ENCODE data around the gene PAPLN. TPM values are rescaled to one million over a fixed set of nuclear protein-coding genes. Genes with fewer than 3 reads are reported as not detected.

PAPLN gene
- total and polyA plus RNA-seq, 4 donors, result 0.68 to 2.8 (median 1.3) TPM

DNA sequence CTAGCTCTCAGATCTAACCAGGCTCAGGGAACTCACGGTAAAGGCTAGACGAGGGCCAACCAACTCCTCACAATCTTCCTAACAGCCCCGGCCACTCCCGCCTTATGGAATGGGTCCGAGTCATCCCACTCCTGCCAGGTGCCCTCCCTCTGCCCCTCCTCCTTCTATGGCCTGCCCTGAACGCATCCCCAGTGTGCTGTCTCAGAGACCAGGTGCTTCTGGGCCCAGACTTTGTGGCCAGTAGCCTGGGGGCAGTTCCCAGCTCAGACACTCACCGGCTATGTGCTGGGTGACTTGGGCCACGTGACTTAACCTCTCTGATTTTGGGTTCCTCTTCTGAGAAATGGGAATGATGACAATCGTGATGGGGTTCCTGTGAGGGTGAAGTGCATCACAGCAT is 22.5 kb downstream of the PAPLN start:
- Histone ChIP-seq H3K36me3 (ENCODE audit: control insufficient read depth in 4 of 4, insufficient read depth in 3 of 4, low read depth in 1 of 4, low read length in 3 of 4) (no peaks in the 10 kb centered on the region), H3K4me3 (ENCODE audit: low read depth in 1 of 3, low read length in 3 of 3) (no peak overlapping the region), H3K9ac (ENCODE audit: low read depth in 1 of 2, low read length in 2 of 2) (no peak overlapping the region), H3K27me3 (ENCODE audit: control insufficient read depth in 4 of 4, insufficient read depth in 4 of 4, low read length in 3 of 4) (no peaks in the 10 kb centered on the region), H3K9me3 (ENCODE audit: control insufficient read depth in 4 of 4, low read length in 3 of 4) (no peaks in the 10 kb centered on the region), H3K27ac (ENCODE audit: low read depth in 1 of 2, low read length in 2 of 2) (no peak overlapping the region), H3K4me1 (ENCODE audit: control insufficient read depth in 4 of 4, insufficient read depth in 4 of 4, low read length in 3 of 4) (no peaks in the 10 kb centered on the region)
- 91% methylated on average over 9 of the region's 9 CpGs for WGBS
- TF ChIP-seq YY1 (IDR thresholded peaks at IDR 0.05) (no peak), RXRA (IDR thresholded peaks at IDR 0.05) (no peak), HNF4G (IDR thresholded peaks at IDR 0.05) (no peak), FOXA1 (IDR thresholded peaks at IDR 0.05) (no peak), HNF4A (conservative IDR thresholded peaks at IDR 0.05) (no peak), FOXA2 (IDR thresholded peaks at IDR 0.05) (no peak), JUND (IDR thresholded peaks at IDR 0.05) (no peak), TAF1 (conservative IDR thresholded peaks at IDR 0.05) (no peak), EGR1 (IDR thresholded peaks at IDR 0.05; ENCODE audit: low read depth in 2 of 2) (no peak), GABPA (IDR thresholded peaks at IDR 0.05 in 1 of 2, conservative IDR thresholded peaks at IDR 0.05 in 1 of 2) (no peak), RAD21 (IDR thresholded peaks at IDR 0.05) (no peak), SP1 (IDR thresholded peaks at IDR 0.05) (no peak), NR2F2 (IDR thresholded peaks at IDR 0.05) (no peak)
- TF ChIP-seq, protein P1, sequence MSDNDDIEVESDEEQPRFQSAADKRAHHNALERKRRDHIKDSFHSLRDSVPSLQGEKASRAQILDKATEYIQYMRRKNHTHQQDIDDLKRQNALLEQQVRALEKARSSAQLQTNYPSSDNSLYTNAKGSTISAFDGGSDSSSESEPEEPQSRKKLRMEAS (IDR thresholded peaks at IDR 0.05), result no peak
- TF ChIP-seq, protein P2, sequence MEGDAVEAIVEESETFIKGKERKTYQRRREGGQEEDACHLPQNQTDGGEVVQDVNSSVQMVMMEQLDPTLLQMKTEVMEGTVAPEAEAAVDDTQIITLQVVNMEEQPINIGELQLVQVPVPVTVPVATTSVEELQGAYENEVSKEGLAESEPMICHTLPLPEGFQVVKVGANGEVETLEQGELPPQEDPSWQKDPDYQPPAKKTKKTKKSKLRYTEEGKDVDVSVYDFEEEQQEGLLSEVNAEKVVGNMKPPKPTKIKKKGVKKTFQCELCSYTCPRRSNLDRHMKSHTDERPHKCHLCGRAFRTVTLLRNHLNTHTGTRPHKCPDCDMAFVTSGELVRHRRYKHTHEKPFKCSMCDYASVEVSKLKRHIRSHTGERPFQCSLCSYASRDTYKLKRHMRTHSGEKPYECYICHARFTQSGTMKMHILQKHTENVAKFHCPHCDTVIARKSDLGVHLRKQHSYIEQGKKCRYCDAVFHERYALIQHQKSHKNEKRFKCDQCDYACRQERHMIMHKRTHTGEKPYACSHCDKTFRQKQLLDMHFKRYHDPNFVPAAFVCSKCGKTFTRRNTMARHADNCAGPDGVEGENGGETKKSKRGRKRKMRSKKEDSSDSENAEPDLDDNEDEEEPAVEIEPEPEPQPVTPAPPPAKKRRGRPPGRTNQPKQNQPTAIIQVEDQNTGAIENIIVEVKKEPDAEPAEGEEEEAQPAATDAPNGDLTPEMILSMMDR (IDR thresholded peaks at IDR 0.05; ENCODE audit: low read depth, low read length, missing input control), result no peak
- TF ChIP-seq, protein P3, sequence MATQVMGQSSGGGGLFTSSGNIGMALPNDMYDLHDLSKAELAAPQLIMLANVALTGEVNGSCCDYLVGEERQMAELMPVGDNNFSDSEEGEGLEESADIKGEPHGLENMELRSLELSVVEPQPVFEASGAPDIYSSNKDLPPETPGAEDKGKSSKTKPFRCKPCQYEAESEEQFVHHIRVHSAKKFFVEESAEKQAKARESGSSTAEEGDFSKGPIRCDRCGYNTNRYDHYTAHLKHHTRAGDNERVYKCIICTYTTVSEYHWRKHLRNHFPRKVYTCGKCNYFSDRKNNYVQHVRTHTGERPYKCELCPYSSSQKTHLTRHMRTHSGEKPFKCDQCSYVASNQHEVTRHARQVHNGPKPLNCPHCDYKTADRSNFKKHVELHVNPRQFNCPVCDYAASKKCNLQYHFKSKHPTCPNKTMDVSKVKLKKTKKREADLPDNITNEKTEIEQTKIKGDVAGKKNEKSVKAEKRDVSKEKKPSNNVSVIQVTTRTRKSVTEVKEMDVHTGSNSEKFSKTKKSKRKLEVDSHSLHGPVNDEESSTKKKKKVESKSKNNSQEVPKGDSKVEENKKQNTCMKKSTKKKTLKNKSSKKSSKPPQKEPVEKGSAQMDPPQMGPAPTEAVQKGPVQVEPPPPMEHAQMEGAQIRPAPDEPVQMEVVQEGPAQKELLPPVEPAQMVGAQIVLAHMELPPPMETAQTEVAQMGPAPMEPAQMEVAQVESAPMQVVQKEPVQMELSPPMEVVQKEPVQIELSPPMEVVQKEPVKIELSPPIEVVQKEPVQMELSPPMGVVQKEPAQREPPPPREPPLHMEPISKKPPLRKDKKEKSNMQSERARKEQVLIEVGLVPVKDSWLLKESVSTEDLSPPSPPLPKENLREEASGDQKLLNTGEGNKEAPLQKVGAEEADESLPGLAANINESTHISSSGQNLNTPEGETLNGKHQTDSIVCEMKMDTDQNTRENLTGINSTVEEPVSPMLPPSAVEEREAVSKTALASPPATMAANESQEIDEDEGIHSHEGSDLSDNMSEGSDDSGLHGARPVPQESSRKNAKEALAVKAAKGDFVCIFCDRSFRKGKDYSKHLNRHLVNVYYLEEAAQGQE (IDR thresholded peaks at IDR 0.05), result no peak
- TF ChIP-seq, protein P4, sequence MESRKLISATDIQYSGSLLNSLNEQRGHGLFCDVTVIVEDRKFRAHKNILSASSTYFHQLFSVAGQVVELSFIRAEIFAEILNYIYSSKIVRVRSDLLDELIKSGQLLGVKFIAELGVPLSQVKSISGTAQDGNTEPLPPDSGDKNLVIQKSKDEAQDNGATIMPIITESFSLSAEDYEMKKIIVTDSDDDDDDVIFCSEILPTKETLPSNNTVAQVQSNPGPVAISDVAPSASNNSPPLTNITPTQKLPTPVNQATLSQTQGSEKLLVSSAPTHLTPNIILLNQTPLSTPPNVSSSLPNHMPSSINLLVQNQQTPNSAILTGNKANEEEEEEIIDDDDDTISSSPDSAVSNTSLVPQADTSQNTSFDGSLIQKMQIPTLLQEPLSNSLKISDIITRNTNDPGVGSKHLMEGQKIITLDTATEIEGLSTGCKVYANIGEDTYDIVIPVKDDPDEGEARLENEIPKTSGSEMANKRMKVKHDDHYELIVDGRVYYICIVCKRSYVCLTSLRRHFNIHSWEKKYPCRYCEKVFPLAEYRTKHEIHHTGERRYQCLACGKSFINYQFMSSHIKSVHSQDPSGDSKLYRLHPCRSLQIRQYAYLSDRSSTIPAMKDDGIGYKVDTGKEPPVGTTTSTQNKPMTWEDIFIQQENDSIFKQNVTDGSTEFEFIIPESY (IDR thresholded peaks at IDR 0.05), result no peak
- TF ChIP-seq, protein P5, sequence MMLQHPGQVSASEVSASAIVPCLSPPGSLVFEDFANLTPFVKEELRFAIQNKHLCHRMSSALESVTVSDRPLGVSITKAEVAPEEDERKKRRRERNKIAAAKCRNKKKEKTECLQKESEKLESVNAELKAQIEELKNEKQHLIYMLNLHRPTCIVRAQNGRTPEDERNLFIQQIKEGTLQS (IDR thresholded peaks at IDR 0.05), result no peak
- DNase-seq (ENCODE audit: low spot score), result no peak

All from liver (tissue), 9 donors.